NB4 (cell line): ENCODE results near the gene NFATC2.

ENCODE experiments used
- CTCF ChIP-seq: IDR thresholded peaks from one replicate; pipeline ENCODE4 v1.5.1; 2012; ENCODE audit warnings: low read depth, low read length
- MYC ChIP-seq: IDR thresholded peaks from 2 replicates; pipeline ENCODE4 v1.6.1; 2011; ENCODE audit warnings: low read depth, low read length
- POLR2A ChIP-seq: IDR thresholded peaks from 2 replicates; pipeline ENCODE4 v1.6.1; 2011; ENCODE audit warnings: mild to moderate bottlenecking; ENCODE audit not compliant: insufficient read length; ENCODE audit errors: extremely low read depth

GRCh38 chr20:51391926-51392325 is 150.6 kb downstream of the NFATC2 start:
- TF ChIP-seq CTCF (no peak), POLR2A (no peak), MYC (no peak)
